GM10248 (cell line): ENCODE measurements around the gene DHRS7.

Experiments used
- CTCF ChIA-PET: fragments of 300-600 bp; sonication (Branson Sonifier 250); formaldehyde crosslinking; extraction: SDS; loops from one replicate; lab custom pipeline; 2021; ENCODE audit warnings: antibody characterized with exemption; lab: Yijun Ruan, JAX
- POLR2A ChIA-PET: fragments of 350-650 bp; sonication (Branson Sonifier 250); formaldehyde crosslinking; extraction: SDS; loops from one replicate; lab custom pipeline; 2020; ENCODE audit warnings: antibody characterized with exemption; lab: Yijun Ruan, JAX
- DNase-seq: peaks from one replicate; pipeline ENCODE4 v3.0.0; 2012; ENCODE audit errors: extremely low spot score
- CTCF ChIP-seq: IDR thresholded peaks from 2 replicates; pipeline ENCODE4 v1.5.1; 2012; ENCODE audit warnings: mild to moderate bottlenecking, low read depth; ENCODE audit errors: extremely low read depth, missing control alignments, control extremely low read depth

The DHRS7 gene

GRCh38 chr14:60210703-60211102 is 45.5 kb upstream of the DHRS7 start:
- TF ChIP-seq CTCF: no peak
- CTCF ChIA-PET: interaction anchor here (0.9 to 4.5 kb wide), 5 partner anchors 14 to 146 kb away, joined by 3 to 12 read pairs (median 4); no protein-coding TSS in a partner anchor
- no peak for DNase-seq
- POLR2A ChIA-PET: interaction anchor here (0.6 to 1.3 kb wide), 3 partner anchors 19 to 38 kb away, joined by 3 to 6 read pairs (median 3); partner anchors contain the start of gene PPM1A

DNA sequence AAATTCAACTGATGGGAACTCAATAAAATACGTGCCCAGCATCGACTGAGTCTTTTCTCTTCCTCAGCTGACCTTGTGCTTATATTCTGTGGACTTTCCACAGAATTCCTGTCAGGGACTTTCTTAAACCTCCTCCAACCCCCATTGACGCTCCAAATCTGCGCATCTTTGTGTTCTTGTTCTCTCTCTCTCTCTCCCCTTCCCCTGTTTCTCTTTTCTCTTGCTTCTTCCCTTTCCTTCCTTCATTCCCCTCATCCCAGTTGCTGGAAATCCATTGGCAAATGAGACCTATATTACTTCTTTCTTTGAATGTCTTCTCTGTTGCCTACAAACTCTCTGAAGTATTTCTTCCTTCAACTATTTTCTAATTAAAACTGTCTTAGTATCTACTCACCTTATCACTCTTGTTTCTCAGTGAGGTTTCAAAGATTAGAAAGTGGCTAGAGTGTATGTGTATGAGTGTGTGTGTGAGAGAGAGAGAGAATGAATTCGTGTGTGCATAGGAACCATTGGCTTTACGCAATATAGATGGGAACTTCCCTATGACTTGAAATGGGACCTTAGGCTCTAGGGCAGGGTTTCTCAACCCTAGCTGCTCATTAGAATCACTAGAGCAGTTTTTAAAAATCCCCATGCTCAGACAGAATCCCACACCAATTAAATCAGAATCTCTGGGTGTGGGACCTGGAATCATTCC is 41.8 kb upstream of the DHRS7 start:
- no peak for TF ChIP-seq CTCF
- POLR2A ChIA-PET: interaction anchor here (1.5 to 4.7 kb wide), 2 partner anchors 10 to 41 kb away, joined by 5 to 26 read pairs; partner anchors contain the start of gene PPM1A
- DNase-seq: no peak
- CTCF ChIA-PET: interaction anchor here (1.1 to 4.6 kb wide), 8 partner anchors 9 to 125 kb away, joined by 3 to 31 read pairs (median 6); no protein-coding TSS in a partner anchor

- CTCF ChIA-PET: interaction anchor here (1.5 to 4.6 kb wide), 6 partner anchors 10 to 125 kb away, joined by 5 to 31 read pairs (median 10); partner anchors contain the start of gene PPM1A
- POLR2A ChIA-PET: interaction anchor here (4.7 kb wide), 1 partner anchor 42 kb away, joined by 26 read pairs; the partner anchor contains the start of gene PPM1A
- no peak for TF ChIP-seq CTCF
- no peak for DNase-seq
Measured at GRCh38 chr14:60206249-60206670, 41.1 kb upstream of the DHRS7 start.

DNA sequence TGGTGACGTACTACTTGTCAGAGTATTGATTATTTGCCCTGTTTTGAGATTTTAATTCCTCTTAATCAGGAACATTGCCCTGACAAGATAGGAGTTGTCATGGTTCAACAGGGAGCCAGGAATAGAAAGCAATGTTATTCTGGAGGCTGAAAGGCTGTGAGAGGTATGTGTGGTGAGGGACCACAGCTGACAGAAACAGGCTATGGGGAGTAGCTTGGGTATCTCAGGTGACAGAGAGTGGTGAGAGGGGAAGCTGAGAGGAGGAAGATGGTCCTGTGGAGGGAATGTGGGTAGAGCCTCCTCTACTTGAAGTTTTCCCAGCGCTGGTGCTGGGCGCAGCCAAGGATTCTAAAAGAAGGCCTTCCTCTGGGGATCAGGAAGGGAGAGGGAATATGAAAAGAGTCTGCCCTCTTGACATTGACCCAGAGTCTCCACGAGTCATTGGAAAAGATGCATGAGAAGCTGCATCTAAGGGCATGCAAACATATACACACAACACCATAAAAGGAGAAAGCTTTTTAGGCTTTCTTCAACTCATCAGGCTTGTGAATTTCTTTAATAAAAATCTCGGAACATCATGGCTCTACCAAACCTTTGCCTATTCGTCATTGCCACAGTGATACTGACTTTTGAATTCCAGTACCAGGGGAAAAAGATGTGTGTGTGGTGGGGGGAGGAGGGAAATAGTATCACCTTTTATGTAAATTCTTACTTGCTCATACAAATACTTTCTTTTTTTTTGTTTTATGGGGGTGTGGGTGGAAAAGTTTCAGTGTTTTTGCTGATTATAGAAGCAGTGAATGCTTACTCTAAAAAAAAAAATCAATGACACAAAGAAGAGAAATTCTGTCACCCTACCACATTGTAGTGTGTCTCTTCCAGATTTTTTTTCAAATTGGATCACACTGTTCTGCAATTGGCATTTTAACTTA is 39.9 kb upstream of the DHRS7 start:
- no peak for TF ChIP-seq CTCF
- POLR2A ChIA-PET: interaction anchor here (1.0 to 4.7 kb wide), 3 partner anchors 8 to 721 kb away, joined by 3 to 26 read pairs (median 3); partner anchors contain the start of genes JKAMP, L3HYPDH and PPM1A
- no peak for DNase-seq
- CTCF ChIA-PET: interaction anchor here (0.8 to 4.6 kb wide), 8 partner anchors 9 to 123 kb away, joined by 3 to 31 read pairs (median 10); partner anchors contain the start of gene PPM1A

GRCh38 chr14:60204104-60204842 is 39.1 kb upstream of the DHRS7 start:
- CTCF ChIA-PET: interaction anchor here (1.2 to 4.6 kb wide), 7 partner anchors 8 to 124 kb away, joined by 3 to 31 read pairs (median 11); no protein-coding TSS in a partner anchor
- POLR2A ChIA-PET: interaction anchor here (1.0 to 4.7 kb wide), 4 partner anchors 9 to 720 kb away, joined by 3 to 26 read pairs (median 3); partner anchors contain the start of genes JKAMP, L3HYPDH, PCNX4 and PPM1A
- DNase-seq: no peak
- no peak for TF ChIP-seq CTCF
